Hair follicular keratinocyte (primary cell): ENCODE measurements around the gene EIF2AK2. TPM values are rescaled to one million over a fixed set of nuclear protein-coding genes. Genes with fewer than 3 reads are reported as not detected.

Source experiments
- total RNA-seq: library from RNA; depleted of rRNA; stranded (reverse); fragments of >200 nt; gene quantifications from 2 replicates; pipeline ENCODE4 v1.2.3, GENCODE V29; 2015

EIF2AK2 gene
- 15.7 and 20.1 TPM in 2 replicates for total RNA-seq

DNA sequence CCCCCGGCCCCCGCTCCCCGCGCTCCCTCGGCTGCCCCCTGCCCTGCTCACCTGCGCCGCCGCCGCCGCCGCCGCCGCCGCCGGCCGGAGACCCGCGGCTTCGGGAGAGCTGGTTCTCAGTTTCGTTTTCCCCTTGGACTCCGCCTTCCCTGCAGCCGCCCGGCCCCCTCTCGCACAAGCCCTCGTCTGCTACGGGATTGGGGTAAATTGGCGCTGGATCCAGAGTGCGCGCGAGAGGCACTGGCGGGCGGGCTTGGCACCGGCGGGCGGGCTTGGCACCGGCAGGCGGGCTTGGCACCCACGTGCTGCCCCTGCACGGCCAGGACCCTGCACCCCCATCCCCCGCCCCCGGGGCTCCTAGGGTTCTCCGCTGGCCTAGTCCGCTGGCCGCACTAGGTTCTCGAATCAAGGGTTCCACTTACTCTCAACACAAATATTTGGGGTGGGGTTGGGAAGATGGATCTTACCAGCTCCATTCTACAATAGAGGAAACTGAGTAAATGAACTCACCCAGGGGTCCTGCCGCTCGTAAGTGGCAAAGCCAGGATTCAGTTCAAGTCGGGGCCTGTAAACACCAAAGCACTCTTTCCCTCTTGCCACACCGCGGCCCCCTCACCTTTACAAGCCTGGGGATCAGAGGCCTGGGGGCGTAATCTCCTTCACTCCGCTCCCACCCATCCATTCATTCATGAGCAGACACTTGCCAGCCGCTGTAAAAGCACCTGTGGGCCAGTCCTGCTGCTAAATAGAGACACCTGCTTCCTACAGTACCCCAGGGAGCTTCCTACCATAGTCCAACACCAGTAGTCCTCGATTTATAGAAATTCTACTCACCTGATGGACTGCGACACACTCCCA, at the start of gene EIF2AK2:
Gene EIF2AK2 (minus strand): TSS at position 124 of the 858 bp plus-strand sequence. CDS start 9,174 bp downstream, outside the sequence.

DNA sequence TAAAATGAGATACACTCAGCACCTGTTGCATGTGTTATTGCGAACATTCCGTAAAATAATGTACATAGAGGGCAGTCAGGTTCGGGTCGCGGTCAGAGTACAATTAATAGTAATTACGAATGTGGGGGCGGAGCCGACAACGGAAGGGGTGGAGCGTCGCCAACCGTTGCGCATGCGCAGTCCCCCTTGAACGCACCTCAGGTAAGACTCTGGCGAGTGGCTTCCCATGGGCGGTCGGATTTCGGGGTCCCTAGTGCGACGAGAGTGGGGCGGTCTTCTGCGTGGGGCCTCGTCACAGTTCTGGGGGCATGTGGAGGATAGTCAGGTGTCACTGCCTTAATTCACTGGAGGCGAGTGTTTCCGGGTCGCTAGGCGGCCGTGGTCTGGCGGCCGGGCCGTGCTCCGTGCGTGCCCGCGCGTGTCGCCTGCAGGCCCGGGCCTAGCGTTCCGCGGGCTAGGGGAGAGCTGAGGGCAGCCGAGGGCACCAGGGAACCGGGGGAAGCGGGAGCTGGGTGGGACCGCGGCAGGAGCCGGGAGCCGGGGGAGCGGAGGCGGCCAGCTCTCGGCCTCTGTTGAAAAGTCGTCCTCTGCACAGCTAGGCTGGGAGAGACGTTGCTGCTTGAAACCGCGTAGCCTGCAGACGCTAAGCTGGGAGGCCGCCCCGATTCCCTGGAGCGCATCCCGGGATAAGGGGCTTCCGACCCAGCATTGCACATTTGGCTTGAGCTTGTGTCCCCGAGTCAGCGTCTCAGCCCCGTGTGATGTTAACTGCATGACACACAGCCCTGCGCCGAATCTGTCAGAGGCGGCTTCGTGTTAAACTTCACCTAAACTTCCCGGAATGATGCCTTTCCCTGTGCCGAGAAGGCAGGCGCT, 39.8 kb upstream of the EIF2AK2 start, which contains the start of gene CEBPZOS:
Gene CEBPZOS (plus strand): TSS at position 177 of the 876 bp plus-strand sequence. CDS start 3,209 bp downstream, outside the sequence.

GRCh38 chr2:37188570-37188969, 31.8 kb upstream of the EIF2AK2 start, which contains the start of gene SULT6B1:
Gene SULT6B1 (minus strand): TSS chr2:37188670. CDS start chr2:37188640, 30 bp downstream.

DNA sequence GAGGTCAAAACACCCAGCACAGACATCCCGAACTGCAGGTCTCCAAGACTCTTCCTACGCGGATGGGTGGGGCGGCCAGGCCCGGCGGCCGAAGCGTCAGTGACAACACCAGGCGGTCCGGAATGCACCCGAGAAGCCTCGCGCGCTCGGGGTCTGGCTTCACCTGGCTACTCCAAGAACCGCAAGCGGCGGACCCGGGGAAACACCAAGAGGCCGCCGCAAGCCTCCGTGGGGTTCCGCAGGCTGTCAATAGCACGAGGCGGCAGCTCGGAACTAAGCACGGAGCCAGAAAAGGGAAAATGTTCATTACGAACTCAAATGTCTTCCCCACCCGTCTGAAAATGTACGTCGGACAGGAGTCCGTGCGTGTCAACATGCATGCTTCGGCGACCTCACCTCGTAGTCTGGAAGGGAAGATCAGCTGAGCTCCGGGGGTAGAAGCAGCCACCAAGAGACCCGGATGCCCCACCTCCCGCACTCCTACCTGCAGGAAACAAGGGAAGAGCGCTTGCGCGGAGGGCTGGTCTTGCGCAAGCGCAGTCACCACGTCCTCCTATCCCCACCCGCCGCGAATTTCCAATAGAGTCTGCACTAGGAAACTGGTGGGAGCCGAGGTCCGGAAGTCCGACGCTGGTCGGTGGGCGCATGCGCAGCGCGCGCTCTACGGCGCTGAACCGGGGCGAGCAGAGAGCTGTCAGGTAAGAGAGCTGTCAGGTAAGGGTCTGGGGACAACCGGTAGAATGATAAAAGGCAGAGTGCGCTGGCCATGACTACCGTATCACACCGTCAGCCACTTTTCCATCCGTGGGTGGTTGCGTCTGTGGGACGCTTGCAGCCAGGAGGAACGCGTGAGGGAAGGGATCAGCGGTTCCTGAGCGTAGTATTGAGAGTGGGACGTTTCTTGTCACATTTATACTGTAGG, 72.6 kb downstream of the EIF2AK2 start, which contains the start of the genes GPATCH11 and HEATR5B:
Gene GPATCH11 (plus strand): TSS at position 646 of the 922 bp plus-strand sequence. CDS start 3,864 bp downstream, outside the sequence.
Gene HEATR5B (minus strand): TSS at position 500 of the 922 bp plus-strand sequence. CDS start 958 bp downstream, outside the sequence.

Other genes starting within 250 kb of the EIF2AK2 start
- gene STRN, start 190.4 kb downstream of the EIF2AK2 start, total RNA-seq: 10.5 and 12.2 TPM in 2 replicates
- gene HEATR5B, start 72.6 kb downstream of the EIF2AK2 start, total RNA-seq: 7.0 and 11.6 TPM in 2 replicates
- gene GPATCH11, start 72.5 kb downstream of the EIF2AK2 start, total RNA-seq: 5.3 and 6.2 TPM in 2 replicates
- not detected in 2 replicates for gene SULT6B1, start 31.7 kb upstream of the EIF2AK2 start, total RNA-seq
- gene CEBPZOS, start 39.5 kb upstream of the EIF2AK2 start, total RNA-seq: 17.2 and 17.3 TPM in 2 replicates
- 34.8 and 55.4 TPM in 2 replicates for gene CEBPZ, start 74.6 kb upstream of the EIF2AK2 start, total RNA-seq
- 10.7 and 14.3 TPM in 2 replicates for gene NDUFAF7, start 74.7 kb upstream of the EIF2AK2 start, total RNA-seq
- 26.6 and 32.3 TPM in 2 replicates for gene PRKD3, start 167.9 kb upstream of the EIF2AK2 start, total RNA-seq
- 9.7 and 32.3 TPM in 2 replicates for gene QPCT, start 187.7 kb upstream of the EIF2AK2 start, total RNA-seq